ENCODE measurements around the gene PDCD11. TPM values are rescaled to one million over a fixed set of nuclear protein-coding genes. Genes with fewer than 3 reads are reported as not detected.
A peak's percentile ranks its signal among the peaks of the same experiment; 100 is the strongest.
"Not testable (repeated sequence)": the region's sequence is repeated elsewhere in the genome, so short reads cannot be mapped to it uniquely, and the experiment has no call there.

The PDCD11 gene
- total RNA-seq, 2 experiments from 2014 or later, result 56.4 to 56.7 TPM

DNA sequence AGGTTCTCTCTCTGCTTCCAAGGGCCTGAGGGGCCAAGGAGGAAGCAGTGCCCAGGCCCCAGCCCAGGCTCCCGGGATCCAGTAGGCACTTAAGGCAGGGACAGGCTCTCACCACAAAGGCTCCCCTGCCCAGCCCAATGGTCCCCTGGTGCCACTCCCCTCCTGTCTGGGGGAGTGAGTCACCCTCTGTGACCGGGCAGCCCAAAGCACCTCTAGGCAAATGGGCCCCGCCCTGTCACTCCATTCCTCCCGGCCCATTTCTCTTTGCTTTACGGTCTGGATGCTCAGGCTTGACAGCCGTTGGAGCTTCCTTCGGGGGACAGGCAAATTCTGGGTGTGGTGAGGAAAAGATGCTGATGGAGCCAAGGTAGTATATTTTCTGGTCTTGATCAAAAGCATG is 82.7 kb downstream of the PDCD11 start, which contains the start of gene CALHM3:
Gene CALHM3 (minus strand): TSS at position 106 of the 400 bp plus-strand sequence. CDS start 208 bp downstream, outside the sequence.
- no peak within 1 kb of the TSS for H3K4me3 Mint-ChIP-seq
- peaks cover 7% of the 10 kb centered on the region for H3K4me1 Mint-ChIP-seq (ENCODE audit: low read depth)
- ChIA-PET POLR2A (no interaction called here), CTCF (no interaction called here)
- intact Hi-C loops (cut with micrococcal nuclease), result no loop called here
- no peaks in the 10 kb centered on the region for H3K27me3 Mint-ChIP-seq
- DNase-seq, result no peak
- no peaks in the 10 kb centered on the region for H3K36me3 Mint-ChIP-seq
- H3K27ac Mint-ChIP-seq, result no peak within 1 kb of the TSS
- H3K9me3 Mint-ChIP-seq, result no peaks in the 10 kb centered on the region

DNA sequence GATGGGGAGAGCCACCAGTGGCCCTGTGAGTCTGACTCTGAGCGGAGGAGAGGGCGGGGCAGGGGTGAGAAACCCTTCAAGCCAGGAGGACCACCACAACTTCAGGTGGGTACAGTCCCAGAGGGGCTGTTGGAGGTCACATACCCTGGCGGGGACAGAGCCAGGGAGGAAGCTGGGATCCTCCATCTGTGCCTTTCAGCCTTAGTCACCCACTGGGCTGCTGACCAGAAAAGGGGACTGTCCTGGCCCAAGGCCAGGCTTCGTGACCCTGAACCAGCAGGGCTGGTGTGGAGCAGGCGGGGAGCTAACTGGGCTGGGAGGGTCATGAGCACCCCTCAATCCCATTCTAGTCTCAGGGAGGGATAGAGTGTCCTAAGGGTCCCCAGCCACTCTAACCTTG is 84.1 kb downstream of the PDCD11 start:
- ChIA-PET POLR2A (no interaction called here), CTCF (interaction anchor here (0.7 to 1.7 kb wide), 6 partner anchors 9 to 65 kb away, joined by 3 to 7 read pairs (median 6); partner anchors contain the start of gene NEURL1)
- intact Hi-C loops (cut with micrococcal nuclease), result loop anchor here (5.0 kb wide), 1 partner anchor 83 kb away; the partner anchor contains the start of genes ATP5MK and PDCD11
- Mint-ChIP-seq H3K4me1 (ENCODE audit: low read depth) (peaks cover 7% of the 10 kb centered on the region), H3K27ac (no peak overlapping the region), H3K9me3 (no peaks in the 10 kb centered on the region), H3K4me3 (no peak overlapping the region), H3K27me3 (no peaks in the 10 kb centered on the region), H3K36me3 (no peaks in the 10 kb centered on the region)
- no peak for DNase-seq

DNA sequence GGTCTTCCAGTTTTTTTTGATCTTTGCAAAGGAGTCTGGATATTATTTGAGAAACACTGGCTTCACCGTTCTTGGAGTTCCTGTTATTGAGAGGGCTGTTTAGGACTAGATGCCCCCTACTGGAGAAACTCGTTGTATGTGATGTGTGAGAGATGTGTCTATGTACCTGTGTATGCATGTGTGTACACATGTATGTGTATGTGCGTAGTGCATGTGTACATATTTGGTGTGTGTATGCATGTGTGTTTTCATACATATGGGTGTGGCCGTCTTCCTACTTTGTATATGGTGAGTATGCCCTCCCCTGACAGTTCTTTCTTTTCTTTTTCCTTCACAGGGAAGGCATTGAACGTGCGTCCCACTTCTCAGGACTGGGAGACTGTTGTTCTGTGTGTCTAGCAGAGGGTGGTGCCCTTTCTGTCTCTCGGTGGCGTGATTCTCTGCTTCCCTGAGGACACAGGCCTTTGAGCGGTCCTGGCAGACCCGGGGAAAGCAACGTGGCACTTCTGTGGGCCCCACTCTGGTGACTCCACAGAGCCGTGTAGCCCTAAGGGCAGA is 85.6 kb downstream of the PDCD11 start:
- ChIA-PET POLR2A (no interaction called here), CTCF (interaction anchor here (0.9 to 1.9 kb wide), 8 partner anchors 9 to 99 kb away, joined by 3 to 15 read pairs (median 3); no protein-coding TSS in a partner anchor)
- no peaks in the 10 kb centered on the region for H3K27me3 Mint-ChIP-seq
- H3K4me3 Mint-ChIP-seq, result no peak overlapping the region
- H3K36me3 Mint-ChIP-seq, result no peaks in the 10 kb centered on the region
- H3K9me3 Mint-ChIP-seq, result no peaks in the 10 kb centered on the region
- intact Hi-C loops (cut with micrococcal nuclease), result loop anchor here (1.0 to 5.0 kb wide), 3 partner anchors 31 to 85 kb away; partner anchors contain the start of genes ATP5MK and PDCD11
- H3K27ac Mint-ChIP-seq, result no peak overlapping the region
- peaks cover 4% of the 10 kb centered on the region for H3K4me1 Mint-ChIP-seq (ENCODE audit: low read depth)
- no peak for DNase-seq

- H3K27me3 Mint-ChIP-seq, H3K27ac Mint-ChIP-seq, POLR2A ChIA-PET, H3K4me3 Mint-ChIP-seq, H3K36me3 Mint-ChIP-seq, H3K9me3 Mint-ChIP-seq, DNase-seq: not testable (repeated sequence)
- CTCF ChIA-PET, result interaction anchor here (1.0 to 3.1 kb wide), 12 partner anchors 11 to 569 kb away, joined by 3 to 42 read pairs (median 4); partner anchors contain the start of genes CALHM2 and CNNM2
- H3K4me1 Mint-ChIP-seq (ENCODE audit: low read depth), result peaks cover 15% of the 10 kb centered on the region
- intact Hi-C loops (cut with micrococcal nuclease), result loop anchor here (5.0 kb wide), 1 partner anchor 570 kb away; the partner anchor contains the start of gene CNNM2
These were observed 90.4 kb downstream of the PDCD11 start for GRCh38 chr10:103486635-103487409.

DNA sequence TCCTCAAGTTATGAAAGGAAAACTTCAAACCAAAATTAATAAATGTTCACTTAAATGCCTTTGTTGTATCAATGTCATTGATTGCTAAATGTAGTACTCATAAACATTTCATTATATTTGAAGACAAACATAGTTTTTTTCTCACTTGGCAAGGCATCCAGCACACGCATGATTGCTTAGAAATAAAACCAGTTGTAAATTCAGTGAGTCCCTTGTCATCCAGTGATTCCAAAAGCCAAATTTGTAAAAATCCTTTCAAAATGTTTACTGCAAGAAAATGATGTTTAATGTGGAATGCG is 90.9 kb downstream of the PDCD11 start:
- intact Hi-C loops (cut with micrococcal nuclease), result loop anchor here (5.0 kb wide), 1 partner anchor 570 kb away; the partner anchor contains the start of gene CNNM2
- H3K4me1 Mint-ChIP-seq (ENCODE audit: low read depth), result peaks cover 12% of the 10 kb centered on the region
- DNase-seq, result no peak
- H3K4me3 Mint-ChIP-seq, result no peak overlapping the region
- H3K27me3 Mint-ChIP-seq, result peaks cover 6% of the 10 kb centered on the region
- H3K9me3 Mint-ChIP-seq, result no peaks in the 10 kb centered on the region
- CTCF ChIA-PET, result interaction anchor here (1.6 to 3.1 kb wide), 4 partner anchors 14 to 72 kb away, joined by 4 to 42 read pairs (median 19); partner anchors contain the start of gene CALHM2
- POLR2A ChIA-PET, result no interaction called here
- H3K27ac Mint-ChIP-seq, result no peak overlapping the region
- no peaks in the 10 kb centered on the region for H3K36me3 Mint-ChIP-seq

GRCh38 chr10:103490986-103491314 is 94.5 kb downstream of the PDCD11 start:
- peaks cover 32% of the 10 kb centered on the region for H3K27me3 Mint-ChIP-seq
- ChIA-PET CTCF (interaction anchor here (0.8 to 1.9 kb wide), 7 partner anchors 10 to 157 kb away, joined by 3 to 6 read pairs (median 4); partner anchors contain the start of genes ATP5MK and PDCD11), POLR2A (interaction anchor here (0.8 kb wide), 1 partner anchor 14 kb away, joined by 3 read pairs; no protein-coding TSS in a partner anchor)
- intact Hi-C loops (cut with micrococcal nuclease), result loop anchor here (5.0 kb wide), 1 partner anchor 299 kb away; the partner anchor contains the start of gene NT5C2
- H3K27ac Mint-ChIP-seq, result no peak overlapping the region
- H3K4me1 Mint-ChIP-seq (ENCODE audit: low read depth), result peaks cover 20% of the 10 kb centered on the region
- H3K9me3 Mint-ChIP-seq, result no peaks in the 10 kb centered on the region
- H3K4me3 Mint-ChIP-seq, result no peak overlapping the region
- H3K36me3 Mint-ChIP-seq, result no peaks in the 10 kb centered on the region
- no peak for DNase-seq

DNA sequence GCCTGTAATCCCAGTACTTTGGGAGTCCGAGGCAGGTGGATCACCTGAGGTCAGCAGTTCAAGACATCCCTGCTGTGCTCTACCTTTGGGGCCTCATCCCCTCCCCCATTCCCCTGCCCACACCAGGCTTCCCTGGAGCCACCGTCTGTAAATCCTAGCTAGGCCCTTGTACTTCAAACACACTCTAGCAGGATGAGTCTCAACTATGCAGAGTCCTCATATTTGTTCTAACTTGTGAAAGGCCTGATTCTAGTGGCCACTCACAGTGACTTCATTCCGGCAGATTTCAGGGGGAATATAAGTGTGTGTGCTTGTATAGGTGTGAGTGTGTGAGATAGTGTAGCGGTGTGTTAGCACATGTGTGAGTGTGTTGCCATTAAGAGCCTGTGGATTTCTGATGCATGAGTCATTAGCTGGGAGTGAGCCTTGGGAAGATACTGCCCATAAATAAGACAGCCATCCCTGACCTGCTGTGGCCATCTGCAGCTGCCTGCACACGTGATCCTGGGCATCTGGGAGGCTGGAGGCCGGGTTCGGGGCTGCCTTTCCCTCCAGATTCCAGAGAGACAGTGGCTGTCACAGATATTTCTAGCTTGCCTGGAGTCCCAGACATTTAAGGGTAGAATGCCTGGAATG is 95.4 kb downstream of the PDCD11 start:
- Mint-ChIP-seq H3K4me3 (no peak overlapping the region), H3K9me3 (no peaks in the 10 kb centered on the region), H3K4me1 (ENCODE audit: low read depth) (peaks cover 20% of the 10 kb centered on the region), H3K27me3 (peaks cover 34% of the 10 kb centered on the region), H3K27ac (no peak overlapping the region), H3K36me3 (no peaks in the 10 kb centered on the region)
- DNase-seq, result no peak
- CTCF ChIA-PET, result interaction anchor here (1.2 to 2.2 kb wide), 4 partner anchors 11 to 73 kb away, joined by 3 to 7 read pairs (median 6); no protein-coding TSS in a partner anchor
- intact Hi-C loops (cut with micrococcal nuclease), result loop anchor here (5.0 kb wide), 1 partner anchor 300 kb away; the partner anchor contains the start of gene NT5C2
- POLR2A ChIA-PET, result no interaction called here

- CTCF ChIA-PET, result interaction anchor here (1.0 to 2.2 kb wide), 6 partner anchors 9 to 76 kb away, joined by 3 to 11 read pairs (median 7); no protein-coding TSS in a partner anchor
- POLR2A ChIA-PET, result interaction anchor here (0.6 to 0.7 kb wide), 2 partner anchors 66 to 124 kb away, joined by 3 read pairs; no protein-coding TSS in a partner anchor
- intact Hi-C loops (cut with micrococcal nuclease), result loop anchor here (1.0 to 5.0 kb wide), 2 partner anchors 12 to 300 kb away; partner anchors contain the start of gene NT5C2
- no peaks in the 10 kb centered on the region for H3K9me3 Mint-ChIP-seq
- no peak overlapping the region for H3K27ac Mint-ChIP-seq
- peaks cover 42% of the 10 kb centered on the region for H3K27me3 Mint-ChIP-seq
- DNase-seq, result no peak
- no peaks in the 10 kb centered on the region for H3K36me3 Mint-ChIP-seq
- H3K4me3 Mint-ChIP-seq, result peak overlapping the region; percentile 73
- peaks cover 20% of the 10 kb centered on the region for H3K4me1 Mint-ChIP-seq (ENCODE audit: low read depth)
These were observed 96.3 kb downstream of the PDCD11 start for GRCh38 chr10:103492655-103493261.

- H3K27me3 Mint-ChIP-seq, result peaks cover 42% of the 10 kb centered on the region
- intact Hi-C loops (cut with micrococcal nuclease), result loop anchor here (1.0 to 5.0 kb wide), 2 partner anchors 11 to 301 kb away; partner anchors contain the start of gene NT5C2
- H3K9me3 Mint-ChIP-seq, result no peaks in the 10 kb centered on the region
- H3K27ac Mint-ChIP-seq, result no peak within 1 kb of the TSS
- CTCF ChIA-PET, result interaction anchor here (1.0 to 2.2 kb wide), 6 partner anchors 10 to 77 kb away, joined by 3 to 11 read pairs (median 7); no protein-coding TSS in a partner anchor
- no peaks in the 10 kb centered on the region for H3K36me3 Mint-ChIP-seq
- peak within 1 kb of the TSS; percentile 73 for H3K4me3 Mint-ChIP-seq
- DNase-seq, result peak; percentile 43
- POLR2A ChIA-PET, result interaction anchor here (0.6 to 0.7 kb wide), 3 partner anchors 39 to 125 kb away, joined by 3 read pairs; no protein-coding TSS in a partner anchor
- H3K4me1 Mint-ChIP-seq (ENCODE audit: low read depth), result peaks cover 20% of the 10 kb centered on the region
These were observed 97.0 kb downstream of the PDCD11 start, which contains the start of gene NEURL1 for GRCh38 chr10:103493362-103493915. NEURL1 (plus strand) TSS chr10:103493705; CDS start chr10:103494388, 683 bp downstream.

DNA sequence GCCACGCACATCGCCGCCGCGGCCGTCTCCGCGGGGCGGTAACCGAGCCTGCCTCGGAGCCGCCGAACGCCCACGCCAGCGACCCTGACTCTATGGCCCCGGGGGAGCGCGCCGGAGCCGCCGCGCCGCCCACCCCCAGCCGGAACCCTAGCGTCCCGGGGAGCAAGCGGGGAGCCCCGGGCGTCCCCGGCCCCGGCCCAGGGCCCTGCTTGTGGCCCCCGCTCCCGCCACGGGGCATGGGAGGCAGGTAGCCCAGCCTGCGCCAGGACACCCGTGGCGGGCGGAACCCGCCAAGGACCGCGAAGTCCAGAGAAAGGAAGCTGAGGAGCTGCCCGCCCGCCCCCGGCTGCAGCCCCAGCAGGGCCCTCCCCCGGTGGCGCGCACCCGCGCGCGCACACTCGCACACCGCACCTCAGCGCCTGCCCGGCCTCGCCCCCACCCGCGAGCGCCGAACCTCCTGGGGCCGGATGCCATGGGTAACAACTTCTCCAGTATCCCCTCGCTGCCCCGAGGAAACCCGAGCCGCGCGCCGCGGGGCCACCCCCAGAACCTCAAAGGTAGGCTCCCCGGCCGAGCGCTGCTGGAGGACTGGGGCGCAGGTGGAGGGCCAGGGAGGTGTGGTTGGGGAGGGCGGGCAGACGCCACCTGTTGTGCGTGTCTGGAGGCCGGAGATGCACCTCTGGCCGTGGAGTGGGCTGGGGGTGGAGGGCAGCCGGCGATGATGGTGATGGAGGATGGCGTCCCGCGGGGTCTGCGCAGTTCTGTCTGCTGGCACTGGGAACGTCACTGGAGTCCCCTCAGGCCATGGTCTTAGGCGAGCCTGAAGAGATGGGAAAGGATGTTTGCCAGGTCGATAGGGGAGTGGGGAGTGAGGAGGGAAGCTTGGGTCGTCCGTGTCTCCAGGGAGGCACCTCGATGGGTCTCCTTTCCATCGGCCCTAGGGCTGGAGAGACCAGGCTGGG is 97.8 kb downstream of the PDCD11 start:
- peak; percentile 58 for DNase-seq
- Mint-ChIP-seq H3K36me3 (no peaks in the 10 kb centered on the region), H3K27me3 (peaks cover 45% of the 10 kb centered on the region), H3K27ac (no peak overlapping the region), H3K9me3 (no peaks in the 10 kb centered on the region), H3K4me3 (peak overlapping the region; percentile 57), H3K4me1 (ENCODE audit: low read depth) (peaks cover 20% of the 10 kb centered on the region)
- ChIA-PET CTCF (interaction anchor here (1.5 to 2.2 kb wide), 4 partner anchors 11 to 78 kb away, joined by 3 to 11 read pairs (median 7); no protein-coding TSS in a partner anchor), POLR2A (interaction anchor here (0.7 kb wide), 2 partner anchors 40 to 126 kb away, joined by 3 read pairs; no protein-coding TSS in a partner anchor)
- intact Hi-C loops (cut with micrococcal nuclease), result loop anchor here (1.0 to 5.0 kb wide), 2 partner anchors 10 to 302 kb away; partner anchors contain the start of gene NT5C2

Data from activated CD4-positive, alpha-beta memory T cell treated with anti-CD3 and anti-CD28 coated beads for 36 hours (primary cell).